Measurements from ENCODE around the gene PKDCC. TPM values are rescaled to one million over a fixed set of nuclear protein-coding genes. Genes with fewer than 3 reads are reported as not detected.

The PKDCC gene
- total and polyA plus RNA-seq, 2 of the 8 experiments (the other 6 are each of a cell fraction or from before 2014, with no cell fraction given): 49.9 to 80.1 TPM

GRCh38 chr2:42082016-42082415 lies 34.2 kb downstream of the PKDCC start:
- WGBS, 2 experiments (ENCODE audit: extremely low coverage in 1 of 2, insufficient coverage in 1 of 2, insufficient read length in 1 of 2, insufficient replicate concordance in 2 of 2, low coverage in 1 of 2, low lambda C conversion rate in 2 of 2, missing lambda C conversion rate in 1 of 2): 94% methylated on average over 2 of the region's 2 CpGs; no CpG with 5 or more reads in 1 of the 2 experiments
- no peak overlapping the region for H2AK5ac ChIP-seq (ENCODE audit: low read depth, low read length)
- no peak overlapping the region for H3K56ac ChIP-seq (replicated peaks; ENCODE audit: insufficient read length, low read depth, low read length)
- H3K23ac ChIP-seq (ENCODE audit: insufficient read length): no peak overlapping the region
- no peak overlapping the region for H3K18ac ChIP-seq (ENCODE audit: extremely low read depth, low read length)
- H3K9me3 ChIP-seq (ENCODE audit: insufficient read depth in 2 of 2, low read depth in 1 of 2, low read length in 1 of 2): no peaks in the 10 kb centered on the region
- no peak overlapping the region for H3K14ac ChIP-seq (ENCODE audit: insufficient read length)
- no peaks in the 10 kb centered on the region for H3K36me3 ChIP-seq (ENCODE audit: control insufficient read depth in 2 of 4, insufficient read depth in 4 of 4, low read length in 3 of 4)
- no peak overlapping the region for H3K4me3 ChIP-seq (ENCODE audit: extremely low read depth in 1 of 4, insufficient read depth in 2 of 4, low read depth in 3 of 4, low read length in 4 of 4)
- H3K4me1 ChIP-seq (replicated peaks in 1 of 4; ENCODE audit: control insufficient read depth in 3 of 4, insufficient read depth in 4 of 4, low read length in 3 of 4): peaks cover 0 to 4% (median 0%) of the 10 kb centered on the region in 4 experiments; a peak in 1 of 7 replicates
- no peak overlapping the region for H3K27ac ChIP-seq (ENCODE audit: low read depth, low read length)
- H2BK5ac ChIP-seq (ENCODE audit: low read depth, low read length): no peak overlapping the region
- no peak for FAIRE-seq
- no peaks in the 10 kb centered on the region for H3K79me1 ChIP-seq (ENCODE audit: low read depth, low read length)
- no peak overlapping the region for H2BK12ac ChIP-seq (ENCODE audit: low read depth, low read length)
- no peak overlapping the region for H3K4me2 ChIP-seq (ENCODE audit: insufficient read depth in 1 of 2, low read depth in 2 of 2, low read length in 2 of 2)
- H3K4ac ChIP-seq (replicated peaks; ENCODE audit: insufficient read length, low read depth, low read length): no peak overlapping the region
- H3K79me2 ChIP-seq (ENCODE audit: control insufficient read depth in 1 of 2, insufficient read depth in 2 of 2, low read length in 2 of 2): no peaks in the 10 kb centered on the region
- no peak overlapping the region for H4K91ac ChIP-seq (replicated peaks; ENCODE audit: insufficient read length, low read length)
- H2BK20ac ChIP-seq (ENCODE audit: low read length): no peak overlapping the region
- H3K9ac ChIP-seq (replicated peaks in 1 of 4; ENCODE audit: extremely low read depth in 1 of 4, low read depth in 3 of 4, low read length in 3 of 4): no peak overlapping the region
- H2AFZ ChIP-seq (ENCODE audit: low read length): no peak overlapping the region
- CTCF ChIA-PET (ENCODE audit: partially characterized antibody): interaction anchor here (0.8 to 25.9 kb wide), 10 partner anchors 9 to 241 kb away, joined by 3 to 890 read pairs (median 8); no protein-coding TSS in a partner anchor
- no peaks in the 10 kb centered on the region for H3K27me3 ChIP-seq (replicated peaks in 1 of 4; ENCODE audit: control insufficient read depth in 3 of 4, extremely low read depth in 1 of 4, insufficient read depth in 3 of 4, low read length in 3 of 4)
- DNase-seq (ENCODE audit: low read depth in 1 of 2, low spot score in 2 of 2): no peak
- no peak overlapping the region for H2BK120ac ChIP-seq (replicated peaks; ENCODE audit: low read depth, low read length)
- no peak overlapping the region for H4K5ac ChIP-seq (ENCODE audit: insufficient read length, low read depth, low read length)
- H4K8ac ChIP-seq (ENCODE audit: extremely low read depth, insufficient read depth, low read length): no peak overlapping the region
- POLR2A ChIA-PET (ENCODE audit: partially characterized antibody): no interaction called here
- H2BK15ac ChIP-seq (ENCODE audit: low read length): no peak overlapping the region
- no peaks in the 10 kb centered on the region; the same call in 1 of the 2 replicates for H3K23me2 ChIP-seq (ENCODE audit: low read depth, low read length)
- H4K20me1 ChIP-seq (replicated peaks in 1 of 2; ENCODE audit: control insufficient read depth in 1 of 2, insufficient read depth in 2 of 2, low read length in 2 of 2): no peaks in the 10 kb centered on the region
- TF ChIP-seq ATF3 (IDR thresholded peaks at IDR 0.05; ENCODE audit: insufficient read depth, low read depth, low read length) (no peak), SP4 (IDR thresholded peaks at IDR 0.05; ENCODE audit: low read length) (no peak), BCL11A (IDR thresholded peaks at IDR 0.05; ENCODE audit: low read depth in 2 of 2, low read length in 2 of 2) (no peak), EP300 (IDR thresholded peaks at IDR 0.05; ENCODE audit: borderline replicate concordance in 1 of 2, low read depth in 2 of 2, low read length in 2 of 2) (no peak), EZH2 (IDR thresholded peaks at IDR 0.05; ENCODE audit: low read depth, low read length, severe bottlenecking) (no peak), TCF12 (IDR thresholded peaks at IDR 0.05; ENCODE audit: low read depth, low read length) (no peak), SIRT6 (IDR thresholded peaks at IDR 0.05; ENCODE audit: low read length) (no peak), HDAC6 (IDR thresholded peaks at IDR 0.05; ENCODE audit: low read depth, low read length) (no peak), CHD2 (IDR thresholded peaks at IDR 0.05; ENCODE audit: low read length) (no peak), TEAD4 (IDR thresholded peaks at IDR 0.05; ENCODE audit: low read depth, low read length) (no peak), CBX8 (IDR thresholded peaks at IDR 0.05; ENCODE audit: borderline replicate concordance, low read depth, low read length) (no peak), POLR2A (IDR thresholded peaks at IDR 0.05; ENCODE audit: control extremely low read depth in 1 of 2, low read depth in 2 of 2, low read length in 2 of 2) (no peak), JUND (IDR thresholded peaks at IDR 0.05; ENCODE audit: low read length) (no peak), KDM5A (IDR thresholded peaks at IDR 0.05; ENCODE audit: low read length) (no peak), NRF1 (IDR thresholded peaks at IDR 0.05; ENCODE audit: low read depth, low read length) (no peak), ZNF274 (IDR thresholded peaks at IDR 0.05; ENCODE audit: borderline replicate concordance, extremely low read depth, low read length) (no peak)
